Thoracic aorta (tissue), 2 donors: ENCODE results near the gene ZBTB9. TPM values are rescaled to one million over a fixed set of nuclear protein-coding genes. Genes with fewer than 3 reads are reported as not detected.
"Not testable (repeated sequence)": the region's sequence is repeated elsewhere in the genome, so short reads cannot be mapped to it uniquely, and the experiment has no call there.

ENCODE experiments used
- ATAC-seq: fragments of 150-250 bp; one replicate; pipeline ENCODE4 v1.8.0; 2017; ENCODE audit warnings: low read depth; ENCODE audit not compliant: insufficient number of reproducible peaks, low FRiP score
- DNase-seq: peaks from one replicate; pipeline ENCODE4 v3.0.0-alpha.2; 2020; ENCODE audit warnings: low spot score
- H3K27ac ChIP-seq, 2 donors: fragments of 200-600 bp; sonication (generic); 1 replicate in 1 of 2; 2 replicates in 1 of 2; pipeline ENCODE4 v1.5.1; 2016; ENCODE audit warnings: mild to moderate bottlenecking in 2 of 2, moderate library complexity in 2 of 2
- H3K27me3 ChIP-seq: fragments of 200-600 bp; sonication (generic); replicated peaks from 2 replicates; pipeline ENCODE4 v1.6.0; 2016; ENCODE audit warnings: mild to moderate bottlenecking; ENCODE audit not compliant: insufficient read depth
- H3K36me3 ChIP-seq: fragments of 200-600 bp; sonication (generic); one replicate; pipeline ENCODE4 v1.5.1; 2016
- H3K4me1 ChIP-seq, 2 donors: fragments of 200-600 bp; sonication (generic); 1 replicate in 1 of 2; 2 replicates in 1 of 2; pipeline versions ENCODE4 v1.5.1 to v1.6.0; 2016; ENCODE audit warnings: low read depth in 2 of 2, mild to moderate bottlenecking in 1 of 2; ENCODE audit not compliant: control insufficient read depth in 1 of 2
- H3K4me3 ChIP-seq: fragments of 200-600 bp; sonication (generic); 2 replicates; pipeline ENCODE4 v1.5.1; 2016; ENCODE audit warnings: mild to moderate bottlenecking
- H3K9me3 ChIP-seq: fragments of 200-600 bp; sonication (generic); 2 replicates; pipeline ENCODE4 v1.5.1; 2016
- total RNA-seq, 2 donors: library from RNA; depleted of rRNA; stranded (reverse); fragments of >200 nt; gene quantifications; one replicate each; pipeline versions ENCODE4 v1.1.0 to v1.2.3, GENCODE V29; 2016
- TF ChIP-seq, protein P1 (sequence below): fragments of 200-600 bp; sonication (generic); IDR thresholded peaks from one replicate; pipeline ENCODE4 v1.5.1; 2019; ENCODE audit warnings: antibody characterized with exemption

The ZBTB9 gene
- total RNA-seq, 2 donors from 2014 or later = 1.1 to 7.1 TPM

DNA sequence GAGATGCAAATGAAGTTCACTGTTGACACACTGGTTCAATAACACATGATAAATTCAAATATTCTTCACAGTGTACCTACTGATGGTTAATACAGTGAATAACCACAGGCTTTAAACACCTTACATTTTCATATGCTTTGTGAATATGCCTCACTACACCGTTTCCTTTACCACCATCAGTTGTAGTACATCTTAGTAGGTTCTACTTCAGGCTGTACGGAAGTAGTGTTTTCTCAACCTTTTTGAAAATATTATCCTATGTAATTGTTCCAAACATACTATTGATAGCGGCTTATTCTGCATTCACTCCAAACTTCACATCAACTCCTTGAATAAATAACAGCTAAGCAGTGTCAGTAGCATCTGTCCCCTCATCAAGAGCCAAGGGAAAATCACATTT lies 15.3 kb downstream of the ZBTB9 start:
- Histone ChIP-seq H3K27ac (no peak overlapping the region), H3K9me3 (no peaks in the 10 kb centered on the region), H3K27me3 (no peaks in the 10 kb centered on the region), H3K4me1 (no peaks in the 10 kb centered on the region), H3K4me3 (no peak overlapping the region), H3K36me3 (no peaks in the 10 kb centered on the region)
- ATAC-seq (no peak), DNase-seq (no peak)
- TF ChIP-seq, protein P1, sequence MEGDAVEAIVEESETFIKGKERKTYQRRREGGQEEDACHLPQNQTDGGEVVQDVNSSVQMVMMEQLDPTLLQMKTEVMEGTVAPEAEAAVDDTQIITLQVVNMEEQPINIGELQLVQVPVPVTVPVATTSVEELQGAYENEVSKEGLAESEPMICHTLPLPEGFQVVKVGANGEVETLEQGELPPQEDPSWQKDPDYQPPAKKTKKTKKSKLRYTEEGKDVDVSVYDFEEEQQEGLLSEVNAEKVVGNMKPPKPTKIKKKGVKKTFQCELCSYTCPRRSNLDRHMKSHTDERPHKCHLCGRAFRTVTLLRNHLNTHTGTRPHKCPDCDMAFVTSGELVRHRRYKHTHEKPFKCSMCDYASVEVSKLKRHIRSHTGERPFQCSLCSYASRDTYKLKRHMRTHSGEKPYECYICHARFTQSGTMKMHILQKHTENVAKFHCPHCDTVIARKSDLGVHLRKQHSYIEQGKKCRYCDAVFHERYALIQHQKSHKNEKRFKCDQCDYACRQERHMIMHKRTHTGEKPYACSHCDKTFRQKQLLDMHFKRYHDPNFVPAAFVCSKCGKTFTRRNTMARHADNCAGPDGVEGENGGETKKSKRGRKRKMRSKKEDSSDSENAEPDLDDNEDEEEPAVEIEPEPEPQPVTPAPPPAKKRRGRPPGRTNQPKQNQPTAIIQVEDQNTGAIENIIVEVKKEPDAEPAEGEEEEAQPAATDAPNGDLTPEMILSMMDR = no peak

DNA sequence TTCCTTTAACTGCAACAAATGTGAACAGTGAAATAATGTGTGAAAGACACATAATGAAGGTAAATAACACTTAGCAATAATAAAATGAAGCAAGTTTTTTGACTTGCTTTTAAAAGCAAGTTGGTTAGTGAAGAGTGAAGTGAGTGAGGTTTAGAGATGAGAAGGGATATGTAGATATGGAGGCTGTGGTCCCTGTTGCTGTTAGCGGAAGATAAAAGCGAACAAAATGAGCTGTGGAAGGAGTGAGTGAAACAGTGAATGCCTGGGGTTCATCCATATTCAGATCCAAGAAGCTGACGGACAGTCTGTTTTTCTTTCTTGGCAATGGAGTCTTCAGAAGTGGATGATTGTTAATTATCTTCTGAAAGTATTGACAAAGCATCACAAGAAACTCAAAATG lies 23.5 kb downstream of the ZBTB9 start:
- Histone ChIP-seq H3K27me3 (peaks cover 4% of the 10 kb centered on the region), H3K9me3 (no peaks in the 10 kb centered on the region), H3K4me3 (no peak overlapping the region), H3K27ac (no peak overlapping the region), H3K36me3 (no peaks in the 10 kb centered on the region), H3K4me1 (no peaks in the 10 kb centered on the region)
- DNase-seq (no peak), ATAC-seq (no peak)
- TF ChIP-seq, protein P1 = no peak

DNA sequence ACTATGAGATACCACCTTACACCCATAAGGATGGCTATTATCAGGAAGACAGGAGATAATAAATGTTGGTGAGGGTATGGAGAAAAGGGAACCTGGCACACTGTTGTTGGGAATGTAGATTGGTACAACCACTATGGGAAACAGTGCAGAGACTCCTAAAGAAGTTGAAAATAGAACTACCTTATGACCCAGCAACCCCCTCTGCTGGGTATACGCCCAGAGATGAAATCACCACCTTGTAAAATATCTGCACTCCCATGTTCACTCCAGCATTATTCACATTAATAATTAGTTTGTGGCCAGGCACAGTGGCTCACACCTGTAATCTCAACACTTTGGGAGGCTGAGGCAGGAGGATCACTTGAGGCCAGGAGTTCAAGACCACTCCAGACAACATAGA lies 26.8 kb downstream of the ZBTB9 start:
- no peaks in the 10 kb centered on the region for H3K9me3 ChIP-seq
- H3K4me3 ChIP-seq = no peak overlapping the region
- H3K27ac ChIP-seq = no peak overlapping the region
- no peaks in the 10 kb centered on the region for H3K4me1 ChIP-seq
- DNase-seq (no peak), ATAC-seq (no peak)
- H3K36me3 ChIP-seq = no peaks in the 10 kb centered on the region
- peaks cover 4% of the 10 kb centered on the region for H3K27me3 ChIP-seq
- TF ChIP-seq, protein P1 = no peak

DNA sequence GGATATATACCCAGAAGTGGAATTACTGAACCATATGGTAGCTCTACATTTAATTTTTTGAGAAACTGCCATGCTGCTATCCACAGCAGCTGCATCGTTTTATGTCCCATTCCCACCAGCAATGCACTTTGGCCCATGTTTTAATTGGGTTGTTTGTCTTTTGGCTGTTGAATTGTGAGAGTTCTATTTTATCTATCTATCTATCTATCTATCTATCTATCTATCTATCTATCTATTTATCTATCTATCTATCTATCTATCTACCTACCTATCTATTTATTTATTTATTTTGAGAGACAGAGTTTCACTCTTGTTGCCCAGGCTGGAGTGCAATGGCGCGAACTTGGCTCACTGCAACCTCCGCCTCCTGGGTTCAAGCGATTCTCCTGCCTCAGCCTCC lies 28.2 kb downstream of the ZBTB9 start:
- DNase-seq, H3K36me3 ChIP-seq, H3K27ac ChIP-seq, H3K27me3 ChIP-seq, H3K4me3 ChIP-seq, H3K9me3 ChIP-seq, H3K4me1 ChIP-seq, ATAC-seq: not testable (repeated sequence)

DNA sequence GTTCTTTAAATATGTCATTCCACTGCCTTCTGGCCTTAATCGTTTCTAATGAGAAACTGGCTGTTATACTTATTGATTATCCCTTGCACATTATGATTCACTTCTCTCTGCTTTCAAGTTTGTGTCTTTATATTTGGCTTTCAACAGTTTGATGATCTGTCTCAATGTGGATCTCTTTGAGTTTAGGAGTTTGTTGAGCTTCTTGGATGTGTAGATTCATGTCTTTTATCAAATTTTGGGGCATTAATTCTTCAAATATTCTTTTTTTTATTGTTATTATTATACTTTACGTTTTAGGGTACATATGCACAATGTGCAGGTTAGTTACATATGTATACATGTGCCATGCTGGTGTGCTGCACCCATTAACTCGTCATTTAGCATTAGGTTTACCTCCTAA lies 29.3 kb downstream of the ZBTB9 start:
- no peak for ATAC-seq
- TF ChIP-seq, protein P1 = no peak
- no peak overlapping the region for H3K27ac ChIP-seq
- H3K36me3 ChIP-seq = no peaks in the 10 kb centered on the region
- no peaks in the 10 kb centered on the region for H3K27me3 ChIP-seq
- H3K4me1 ChIP-seq = no peaks in the 10 kb centered on the region
- H3K9me3 ChIP-seq = no peaks in the 10 kb centered on the region
- H3K4me3 ChIP-seq = no peak overlapping the region
- no peak for DNase-seq

DNA sequence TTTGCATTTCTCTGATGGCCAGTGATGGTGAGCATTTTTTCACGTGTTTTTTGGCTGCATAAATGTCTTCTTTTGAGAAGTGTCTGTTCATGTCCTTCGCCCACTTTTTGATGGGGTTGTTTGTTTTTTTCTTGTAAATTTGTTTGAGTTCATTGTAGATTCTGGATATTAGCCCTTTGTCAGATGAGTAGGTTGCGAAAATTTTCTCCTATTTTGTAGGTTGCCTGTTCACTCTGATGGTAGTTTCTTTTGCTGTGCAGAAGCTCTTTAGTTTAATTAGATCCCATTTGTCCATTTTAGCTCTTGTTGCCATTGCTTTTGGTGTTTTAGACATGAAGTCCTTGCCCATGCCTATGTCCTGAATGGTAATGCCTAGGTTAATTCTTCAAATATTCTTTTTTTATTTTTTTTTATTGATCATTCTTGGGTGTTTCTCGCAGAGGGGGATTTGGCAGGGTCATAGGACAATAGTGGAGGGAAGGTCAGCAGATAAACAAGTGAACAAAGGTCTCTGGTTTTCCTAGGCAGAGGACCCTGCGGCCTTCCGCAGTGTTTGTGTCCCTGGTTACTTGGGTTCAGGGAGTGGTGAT lies 30.4 kb downstream of the ZBTB9 start:
- H3K4me1 ChIP-seq, DNase-seq, H3K36me3 ChIP-seq, ATAC-seq, H3K27ac ChIP-seq, H3K4me3 ChIP-seq, H3K9me3 ChIP-seq, H3K27me3 ChIP-seq: not testable (repeated sequence)

DNA sequence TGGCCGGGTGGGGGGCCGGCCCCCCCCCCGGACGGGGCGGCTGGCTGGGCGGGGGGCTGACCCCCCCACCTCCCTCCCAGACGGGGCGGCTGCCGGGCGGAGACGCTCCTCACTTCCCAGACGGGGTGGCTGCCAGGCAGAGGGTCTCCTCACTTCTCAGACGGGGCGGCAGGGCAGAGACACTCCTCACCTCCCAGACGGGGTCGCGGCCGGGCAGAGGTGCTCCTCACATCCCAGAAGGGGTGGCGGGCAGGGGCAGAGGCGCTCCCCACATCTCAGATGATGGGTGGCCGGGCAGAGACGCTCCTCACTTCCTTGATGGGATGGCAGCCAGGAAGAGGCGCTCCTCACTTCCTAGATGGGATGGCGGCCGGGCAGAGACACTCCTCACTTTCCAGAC lies 31.3 kb downstream of the ZBTB9 start:
- not testable (repeated sequence) for H3K27ac ChIP-seq, H3K27me3 ChIP-seq, DNase-seq, H3K36me3 ChIP-seq, H3K9me3 ChIP-seq, H3K4me1 ChIP-seq, H3K4me3 ChIP-seq, ATAC-seq
